Measurements from ENCODE around the gene SNRPD1. TPM values are rescaled to one million over a fixed set of nuclear protein-coding genes. Genes with fewer than 3 reads are reported as not detected.

The SNRPD1 gene
- total RNA-seq, 1 experiment from 2014 or later, result 94.2 TPM

DNA sequence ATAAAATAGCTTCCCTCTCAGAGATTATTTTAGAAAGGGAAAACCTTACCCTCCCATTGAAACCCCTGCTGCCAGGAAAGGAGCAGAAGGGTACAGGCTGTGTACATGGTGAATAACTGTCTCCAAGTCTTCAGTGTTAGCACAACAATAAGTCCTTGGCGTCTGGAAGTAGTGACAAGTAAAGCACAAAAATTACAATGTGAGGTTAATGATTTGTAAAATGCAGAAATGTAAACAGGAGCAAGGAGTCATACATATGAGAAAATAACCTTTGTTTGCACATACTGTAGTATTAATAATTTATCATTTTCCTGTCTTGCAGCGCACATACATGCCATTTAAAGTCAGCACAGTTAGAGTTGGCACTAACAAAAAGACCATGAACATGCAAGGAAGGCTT, 52.0 kb downstream of the SNRPD1 start:
- H3K4me3 ChIP-seq (ENCODE audit: low read depth in 2 of 2, low read length in 2 of 2), result no peak overlapping the region
- ATAC-seq, result no peak
- in situ Hi-C loops (cut with HindIII; ENCODE audit: low pct_unique_long_range_greater_than_20kb, low sequenced_read_pairs) (no loop called here), intact Hi-C loops (cut with micrococcal nuclease; ENCODE audit: unreplicated experiment) (no loop called here)
- no peak for DNase-seq (ENCODE audit: low read depth, low spot score)
- no peak for TF ChIP-seq SIN3A (IDR thresholded peaks at IDR 0.05; ENCODE audit: borderline replicate concordance, insufficient read depth, low read depth, low read length)
- no peak for TF ChIP-seq POLR2AphosphoS5 (IDR thresholded peaks at IDR 0.05; ENCODE audit: low read depth, low read length)
- TF ChIP-seq CTCF (IDR thresholded peaks at IDR 0.05), result no peak
- TF ChIP-seq, protein P1, sequence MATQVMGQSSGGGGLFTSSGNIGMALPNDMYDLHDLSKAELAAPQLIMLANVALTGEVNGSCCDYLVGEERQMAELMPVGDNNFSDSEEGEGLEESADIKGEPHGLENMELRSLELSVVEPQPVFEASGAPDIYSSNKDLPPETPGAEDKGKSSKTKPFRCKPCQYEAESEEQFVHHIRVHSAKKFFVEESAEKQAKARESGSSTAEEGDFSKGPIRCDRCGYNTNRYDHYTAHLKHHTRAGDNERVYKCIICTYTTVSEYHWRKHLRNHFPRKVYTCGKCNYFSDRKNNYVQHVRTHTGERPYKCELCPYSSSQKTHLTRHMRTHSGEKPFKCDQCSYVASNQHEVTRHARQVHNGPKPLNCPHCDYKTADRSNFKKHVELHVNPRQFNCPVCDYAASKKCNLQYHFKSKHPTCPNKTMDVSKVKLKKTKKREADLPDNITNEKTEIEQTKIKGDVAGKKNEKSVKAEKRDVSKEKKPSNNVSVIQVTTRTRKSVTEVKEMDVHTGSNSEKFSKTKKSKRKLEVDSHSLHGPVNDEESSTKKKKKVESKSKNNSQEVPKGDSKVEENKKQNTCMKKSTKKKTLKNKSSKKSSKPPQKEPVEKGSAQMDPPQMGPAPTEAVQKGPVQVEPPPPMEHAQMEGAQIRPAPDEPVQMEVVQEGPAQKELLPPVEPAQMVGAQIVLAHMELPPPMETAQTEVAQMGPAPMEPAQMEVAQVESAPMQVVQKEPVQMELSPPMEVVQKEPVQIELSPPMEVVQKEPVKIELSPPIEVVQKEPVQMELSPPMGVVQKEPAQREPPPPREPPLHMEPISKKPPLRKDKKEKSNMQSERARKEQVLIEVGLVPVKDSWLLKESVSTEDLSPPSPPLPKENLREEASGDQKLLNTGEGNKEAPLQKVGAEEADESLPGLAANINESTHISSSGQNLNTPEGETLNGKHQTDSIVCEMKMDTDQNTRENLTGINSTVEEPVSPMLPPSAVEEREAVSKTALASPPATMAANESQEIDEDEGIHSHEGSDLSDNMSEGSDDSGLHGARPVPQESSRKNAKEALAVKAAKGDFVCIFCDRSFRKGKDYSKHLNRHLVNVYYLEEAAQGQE (IDR thresholded peaks at IDR 0.05; ENCODE audit: insufficient read depth in 1 of 2, low read depth in 2 of 2, low read length in 1 of 2), result no peak
- TF ChIP-seq TCF7L2 (IDR thresholded peaks at IDR 0.05; ENCODE audit: low read depth, low read length), result no peak
- H3K27ac ChIP-seq (ENCODE audit: low read length), result no peak overlapping the region
- no peaks in the 10 kb centered on the region for H3K4me1 ChIP-seq (ENCODE audit: control insufficient read depth, insufficient read depth, low read length)
- no peaks in the 10 kb centered on the region for H3K9me3 ChIP-seq (ENCODE audit: control insufficient read depth, insufficient read depth, low read depth, low read length)
- H3K36me3 ChIP-seq (ENCODE audit: control insufficient read depth, insufficient read depth, low read length), result no peaks in the 10 kb centered on the region
- POLR2A ChIA-PET, result no interaction called here
- CTCF ChIA-PET, result no interaction called here
- no TSS peak for BruUV-seq (replicated peaks)
- no peaks in the 10 kb centered on the region for H3K27me3 ChIP-seq (ENCODE audit: control insufficient read depth, insufficient read depth, low read length)

DNA sequence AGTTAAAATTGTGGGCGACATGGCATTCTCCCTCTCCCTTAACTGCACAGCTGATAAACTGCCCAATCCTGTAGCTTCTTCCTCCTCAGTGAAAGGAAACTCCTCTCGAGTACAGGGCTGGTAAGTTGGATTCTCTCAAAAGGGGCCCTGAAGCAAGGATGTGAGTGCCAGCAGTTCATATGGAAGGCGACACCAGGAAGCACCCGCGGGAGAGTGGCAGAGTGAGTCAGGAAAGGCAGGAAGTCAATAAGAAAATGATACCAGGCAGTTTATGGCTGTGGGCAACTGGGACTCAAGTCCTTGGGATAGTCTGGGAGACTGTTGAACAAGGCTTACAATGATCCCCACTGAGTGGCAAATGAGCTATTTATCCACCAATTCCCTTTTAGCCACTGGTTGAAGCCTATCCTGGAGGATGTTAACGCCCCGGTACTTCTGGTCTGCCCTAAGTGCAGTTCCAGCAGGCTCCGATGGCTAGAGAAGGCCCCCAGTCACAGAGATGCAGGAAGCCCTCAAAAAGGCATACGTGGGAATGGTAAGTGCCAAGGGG, 57.7 kb downstream of the SNRPD1 start:
- H3K27ac ChIP-seq (ENCODE audit: low read length), result no peak overlapping the region
- peaks cover 3% of the 10 kb centered on the region; the same call in 1 of the 2 replicates for H3K4me1 ChIP-seq (ENCODE audit: control insufficient read depth, insufficient read depth, low read length)
- ChIA-PET CTCF (interaction anchor here (0.6 kb wide), 1 partner anchor 87 kb away, joined by 4 read pairs; no protein-coding TSS in a partner anchor), POLR2A (interaction anchor here (0.6 kb wide), 1 partner anchor 86 kb away, joined by 5 read pairs; no protein-coding TSS in a partner anchor)
- intact Hi-C loops (cut with micrococcal nuclease; ENCODE audit: unreplicated experiment) (no loop called here), in situ Hi-C loops (cut with HindIII; ENCODE audit: low pct_unique_long_range_greater_than_20kb, low sequenced_read_pairs) (no loop called here)
- no peaks in the 10 kb centered on the region for H3K9me3 ChIP-seq (ENCODE audit: control insufficient read depth, insufficient read depth, low read depth, low read length)
- DNase-seq (ENCODE audit: low read depth, low spot score), result no peak
- H3K4me3 ChIP-seq (ENCODE audit: low read depth in 2 of 2, low read length in 2 of 2), result no peak overlapping the region
- TF ChIP-seq TCF7L2 (IDR thresholded peaks at IDR 0.05; ENCODE audit: low read depth, low read length), result no peak
- no peak for TF ChIP-seq SIN3A (IDR thresholded peaks at IDR 0.05; ENCODE audit: borderline replicate concordance, insufficient read depth, low read depth, low read length)
- no peak for TF ChIP-seq POLR2AphosphoS5 (IDR thresholded peaks at IDR 0.05; ENCODE audit: low read depth, low read length)
- TF ChIP-seq CTCF (IDR thresholded peaks at IDR 0.05), result no peak
- TF ChIP-seq, protein P1 (IDR thresholded peaks at IDR 0.05; ENCODE audit: insufficient read depth in 1 of 2, low read depth in 2 of 2, low read length in 1 of 2), result no peak
- BruUV-seq (replicated peaks), result no TSS peak
- no peaks in the 10 kb centered on the region for H3K27me3 ChIP-seq (ENCODE audit: control insufficient read depth, insufficient read depth, low read length)
- H3K36me3 ChIP-seq (ENCODE audit: control insufficient read depth, insufficient read depth, low read length), result no peaks in the 10 kb centered on the region
- ATAC-seq, result no peak

Measured in Panc1 (cell line).